ENCODE data around the gene CNMD. TPM values are rescaled to one million over a fixed set of nuclear protein-coding genes. Genes with fewer than 3 reads are reported as not detected.

Gene CNMD
- polyA plus RNA-seq, 3 donors = not detected

GRCh38 chr13:52758114-52758513 lies 18.5 kb upstream of the CNMD start:
- Histone ChIP-seq H3K9ac (ENCODE audit: insufficient read depth, low read length, poor library complexity, severe bottlenecking) (no peak overlapping the region), H2AFZ (ENCODE audit: insufficient read depth, low read depth, low read length, poor library complexity, severe bottlenecking) (no peak overlapping the region), H3K36me3 (replicated peaks in 1 of 2; ENCODE audit: control insufficient read depth in 1 of 2, insufficient read depth in 2 of 2, low read length in 2 of 2) (no peaks in the 10 kb centered on the region), H3K4me1 (ENCODE audit: control insufficient read depth in 1 of 2, insufficient read depth in 2 of 2, low read length in 2 of 2) (no peaks in the 10 kb centered on the region), H3K4me2 (replicated peaks; ENCODE audit: extremely low read depth, low read length, poor library complexity, severe bottlenecking) (no peak overlapping the region), H3K27me3 (ENCODE audit: control insufficient read depth in 2 of 2, insufficient read depth in 2 of 2, low read length in 2 of 2) (no peaks in the 10 kb centered on the region), H3K4me3 (replicated peaks in 1 of 3; ENCODE audit: low read depth in 2 of 3, low read length in 3 of 3) (no peak overlapping the region), H4K20me1 (ENCODE audit: insufficient read depth, low read length) (no peaks in the 10 kb centered on the region), H3K9me3 (replicated peaks in 1 of 2; ENCODE audit: control insufficient read depth in 1 of 2, insufficient read depth in 1 of 2, low read length in 2 of 2) (no peaks in the 10 kb centered on the region), H3K27ac (ENCODE audit: low read depth in 1 of 2, low read length in 2 of 2) (no peak overlapping the region), H3K79me2 (ENCODE audit: insufficient read depth, low read length) (no peaks in the 10 kb centered on the region)
- Mint-ChIP-seq H3K27me3 (ENCODE audit: low read depth in 3 of 3) (peaks cover 4 to 9% (median 6%) of the 10 kb centered on the region in 3 donors), H3K36me3 (no peaks in the 10 kb centered on the region), H3K4me3 (no peak overlapping the region), H3K27ac (no peak overlapping the region), H3K4me1 (no peaks in the 10 kb centered on the region), H3K9me3 (peaks cover 0 to 1% (median 0%) of the 10 kb centered on the region in 7 donors)
- intact Hi-C loops (cut with micrococcal nuclease) = no loop called here
- WGBS (ENCODE audit: insufficient coverage) = 87% methylated on average over 3 of the region's 3 CpGs
- no peak for TF ChIP-seq CTCF (IDR thresholded peaks at IDR 0.05)
- DNase-seq = no peak

- no peak overlapping the region for H3K27ac Mint-ChIP-seq
- H3K27me3 Mint-ChIP-seq (ENCODE audit: low read depth in 3 of 3) = peaks cover 6 to 15% (median 10%) of the 10 kb centered on the region in 3 donors
- peaks cover 0 to 3% (median 0%) of the 10 kb centered on the region in 7 donors for H3K9me3 Mint-ChIP-seq
- H3K79me2 ChIP-seq (ENCODE audit: insufficient read depth, low read length) = no peaks in the 10 kb centered on the region
- no peak overlapping the region for H3K9ac ChIP-seq (ENCODE audit: insufficient read depth, low read length, poor library complexity, severe bottlenecking)
- no peaks in the 10 kb centered on the region for H3K27me3 ChIP-seq (ENCODE audit: control insufficient read depth in 2 of 2, insufficient read depth in 2 of 2, low read length in 2 of 2)
- H3K27ac ChIP-seq (ENCODE audit: low read depth in 1 of 2, low read length in 2 of 2) = no peak overlapping the region
- no peaks in the 10 kb centered on the region for H3K4me1 ChIP-seq (ENCODE audit: control insufficient read depth in 1 of 2, insufficient read depth in 2 of 2, low read length in 2 of 2)
- 94% methylated on average over 3 of the region's 5 CpGs for WGBS (ENCODE audit: insufficient coverage)
- H3K4me3 ChIP-seq (replicated peaks in 1 of 3; ENCODE audit: low read depth in 2 of 3, low read length in 3 of 3) = no peak overlapping the region
- no peak for TF ChIP-seq CTCF (IDR thresholded peaks at IDR 0.05)
- no peaks in the 10 kb centered on the region for H3K36me3 Mint-ChIP-seq
- DNase-seq = no peak
- H3K36me3 ChIP-seq (replicated peaks in 1 of 2; ENCODE audit: control insufficient read depth in 1 of 2, insufficient read depth in 2 of 2, low read length in 2 of 2) = no peaks in the 10 kb centered on the region
- no peak overlapping the region for H2AFZ ChIP-seq (ENCODE audit: insufficient read depth, low read depth, low read length, poor library complexity, severe bottlenecking)
- H4K20me1 ChIP-seq (ENCODE audit: insufficient read depth, low read length) = no peaks in the 10 kb centered on the region
- H3K4me3 Mint-ChIP-seq = no peak overlapping the region
- intact Hi-C loops (cut with micrococcal nuclease) = no loop called here
- H3K4me2 ChIP-seq (replicated peaks; ENCODE audit: extremely low read depth, low read length, poor library complexity, severe bottlenecking) = no peak overlapping the region
- no peaks in the 10 kb centered on the region for H3K4me1 Mint-ChIP-seq
- no peaks in the 10 kb centered on the region for H3K9me3 ChIP-seq (replicated peaks in 1 of 2; ENCODE audit: control insufficient read depth in 1 of 2, insufficient read depth in 1 of 2, low read length in 2 of 2)
These were observed 11.6 kb upstream of the CNMD start for GRCh38 chr13:52751196-52751595.
